ENCODE results near the gene GRB10.
A peak's percentile ranks its signal among the peaks of the same experiment; 100 is the strongest.

Gene GRB10

GRCh38 chr7:50766106-50766848 lies 16.4 kb downstream of the GRB10 start:
- Histone ChIP-seq H2AFZ (ENCODE audit: low read length) (no peak overlapping the region), H3K18ac (ENCODE audit: low read length) (no peak overlapping the region), H3K9ac (ENCODE audit: low read depth, low read length, poor library complexity) (no peak overlapping the region), H2BK120ac (ENCODE audit: low read depth, low read length) (no peak overlapping the region), H3K27me3 (ENCODE audit: control insufficient read depth in 3 of 3, insufficient read depth in 3 of 3, low read depth in 1 of 3, low read length in 3 of 3) (no peaks in the 10 kb centered on the region), H4K8ac (ENCODE audit: low read depth, low read length) (no peak overlapping the region), H2AK5ac (ENCODE audit: low read depth, low read length) (no peak overlapping the region), H3K4ac (ENCODE audit: low read length) (no peak overlapping the region), H4K91ac (ENCODE audit: low read depth, low read length, poor library complexity) (no peak overlapping the region), H3K14ac (ENCODE audit: low read length) (no peak overlapping the region), H2BK15ac (ENCODE audit: low read length) (no peak overlapping the region), H3K23ac (ENCODE audit: low read depth, low read length, poor library complexity) (no peak overlapping the region), H3K4me2 (ENCODE audit: insufficient read depth, low read length, poor library complexity, severe bottlenecking) (no peak overlapping the region), H3K36me3 (replicated peaks in 1 of 2; ENCODE audit: control insufficient read depth in 2 of 2, insufficient read depth in 2 of 2, low read length in 2 of 2) (peaks cover 3 to 27% of the 10 kb centered on the region in 2 donors), H2BK5ac (ENCODE audit: low read length) (no peak overlapping the region), H3K27ac (replicated peaks; ENCODE audit: low read length) (peak overlapping the region; percentile 11), H3K79me1 (ENCODE audit: low read depth, low read length) (peaks cover 7% of the 10 kb centered on the region), H3K4me1 (ENCODE audit: control insufficient read depth in 2 of 2, insufficient read depth in 1 of 2, low read depth in 1 of 2, low read length in 2 of 2) (peaks cover 0 to 11% of the 10 kb centered on the region in 2 donors), H3K9me3 (replicated peaks in 1 of 2; ENCODE audit: control insufficient read depth in 2 of 2, insufficient read depth in 1 of 2, low read depth in 1 of 2, low read length in 2 of 2) (peaks cover 4 to 50% of the 10 kb centered on the region in 2 donors), H3K4me3 (ENCODE audit: low read length in 2 of 2) (no peak overlapping the region), H2BK12ac (ENCODE audit: low read length) (no peak overlapping the region)
- 100% methylated on average over 1 of the region's 5 CpGs; no CpG with 5 or more reads in 1 of the 2 donors for WGBS, 2 donors (ENCODE audit: extremely low coverage in 2 of 2, insufficient read length in 2 of 2, insufficient replicate concordance in 1 of 2)
- DNase-seq (ENCODE audit: low spot score) = no peak

- Histone ChIP-seq H3K36me3 (replicated peaks in 1 of 2; ENCODE audit: control insufficient read depth in 2 of 2, insufficient read depth in 2 of 2, low read length in 2 of 2) (peaks cover 0 to 29% of the 10 kb centered on the region in 2 donors), H2BK120ac (ENCODE audit: low read depth, low read length) (no peak overlapping the region), H4K8ac (ENCODE audit: low read depth, low read length) (no peak overlapping the region), H2BK12ac (ENCODE audit: low read length) (no peak overlapping the region), H2BK5ac (ENCODE audit: low read length) (no peak overlapping the region), H2BK15ac (ENCODE audit: low read length) (no peak overlapping the region), H4K91ac (ENCODE audit: low read depth, low read length, poor library complexity) (no peak overlapping the region), H3K79me1 (ENCODE audit: low read depth, low read length) (peaks cover 8% of the 10 kb centered on the region), H3K4me3 (ENCODE audit: low read length in 2 of 2) (no peak overlapping the region), H3K9ac (ENCODE audit: low read depth, low read length, poor library complexity) (no peak overlapping the region), H3K4me1 (ENCODE audit: control insufficient read depth in 2 of 2, insufficient read depth in 1 of 2, low read depth in 1 of 2, low read length in 2 of 2) (peaks cover 0 to 11% of the 10 kb centered on the region in 2 donors), H2AK5ac (ENCODE audit: low read depth, low read length) (no peak overlapping the region), H3K4me2 (ENCODE audit: insufficient read depth, low read length, poor library complexity, severe bottlenecking) (no peak overlapping the region), H3K27me3 (ENCODE audit: control insufficient read depth in 3 of 3, insufficient read depth in 3 of 3, low read depth in 1 of 3, low read length in 3 of 3) (no peaks in the 10 kb centered on the region), H3K4ac (ENCODE audit: low read length) (no peak overlapping the region), H3K27ac (replicated peaks; ENCODE audit: low read length) (no peak overlapping the region), H2AFZ (ENCODE audit: low read length) (no peak overlapping the region), H3K23ac (ENCODE audit: low read depth, low read length, poor library complexity) (no peak overlapping the region), H3K18ac (ENCODE audit: low read length) (no peak overlapping the region), H3K9me3 (replicated peaks in 1 of 2; ENCODE audit: control insufficient read depth in 2 of 2, insufficient read depth in 1 of 2, low read depth in 1 of 2, low read length in 2 of 2) (peaks cover 2 to 28% of the 10 kb centered on the region in 2 donors), H3K14ac (ENCODE audit: low read length) (no peak overlapping the region)
- DNase-seq (ENCODE audit: low spot score) = no peak
- WGBS, 2 donors (ENCODE audit: extremely low coverage in 2 of 2, insufficient read length in 2 of 2, insufficient replicate concordance in 1 of 2) = no CpG with 5 or more reads among the region's 2 CpGs
Observed at GRCh38 chr7:50762337-50762736, 20.4 kb downstream of the GRB10 start.

GRCh38 chr7:50761713-50762112 lies 21.0 kb downstream of the GRB10 start:
- no peak overlapping the region for H2BK12ac ChIP-seq (ENCODE audit: low read length)
- H2BK5ac ChIP-seq (ENCODE audit: low read length) = no peak overlapping the region
- H3K4me3 ChIP-seq (ENCODE audit: low read length in 2 of 2) = no peak overlapping the region
- no peak overlapping the region for H2BK15ac ChIP-seq (ENCODE audit: low read length)
- no peak overlapping the region for H3K4ac ChIP-seq (ENCODE audit: low read length)
- DNase-seq (ENCODE audit: low spot score) = no peak
- H4K8ac ChIP-seq (ENCODE audit: low read depth, low read length) = no peak overlapping the region
- no peak overlapping the region for H3K9ac ChIP-seq (ENCODE audit: low read depth, low read length, poor library complexity)
- H2AK5ac ChIP-seq (ENCODE audit: low read depth, low read length) = no peak overlapping the region
- no peak overlapping the region for H3K4me2 ChIP-seq (ENCODE audit: insufficient read depth, low read length, poor library complexity, severe bottlenecking)
- WGBS, 2 donors (ENCODE audit: extremely low coverage in 2 of 2, insufficient read length in 2 of 2, insufficient replicate concordance in 1 of 2) = no CpG with 5 or more reads among the region's 7 CpGs
- H3K36me3 ChIP-seq (replicated peaks in 1 of 2; ENCODE audit: control insufficient read depth in 2 of 2, insufficient read depth in 2 of 2, low read length in 2 of 2) = peaks cover 0 to 33% of the 10 kb centered on the region in 2 donors
- H2BK120ac ChIP-seq (ENCODE audit: low read depth, low read length) = no peak overlapping the region
- H4K91ac ChIP-seq (ENCODE audit: low read depth, low read length, poor library complexity) = no peak overlapping the region
- H3K9me3 ChIP-seq (replicated peaks in 1 of 2; ENCODE audit: control insufficient read depth in 2 of 2, insufficient read depth in 1 of 2, low read depth in 1 of 2, low read length in 2 of 2) = peaks cover 2 to 28% of the 10 kb centered on the region in 2 donors
- no peak overlapping the region for H3K23ac ChIP-seq (ENCODE audit: low read depth, low read length, poor library complexity)
- no peak overlapping the region for H3K14ac ChIP-seq (ENCODE audit: low read length)
- no peak overlapping the region for H3K18ac ChIP-seq (ENCODE audit: low read length)
- peaks cover 0 to 9% of the 10 kb centered on the region in 2 donors for H3K4me1 ChIP-seq (ENCODE audit: control insufficient read depth in 2 of 2, insufficient read depth in 1 of 2, low read depth in 1 of 2, low read length in 2 of 2)
- no peak overlapping the region for H2AFZ ChIP-seq (ENCODE audit: low read length)
- no peak overlapping the region for H3K27ac ChIP-seq (replicated peaks; ENCODE audit: low read length)
- no peaks in the 10 kb centered on the region for H3K27me3 ChIP-seq (ENCODE audit: control insufficient read depth in 3 of 3, insufficient read depth in 3 of 3, low read depth in 1 of 3, low read length in 3 of 3)
- peaks cover 10% of the 10 kb centered on the region for H3K79me1 ChIP-seq (ENCODE audit: low read depth, low read length)

GRCh38 chr7:50757703-50758390 lies 24.8 kb downstream of the GRB10 start:
- H3K36me3 ChIP-seq (replicated peaks in 1 of 2; ENCODE audit: control insufficient read depth in 2 of 2, insufficient read depth in 2 of 2, low read length in 2 of 2) = peaks cover 2 to 71% of the 10 kb centered on the region in 2 donors
- H3K18ac ChIP-seq (ENCODE audit: low read length) = no peak overlapping the region
- H3K4me3 ChIP-seq (ENCODE audit: low read length in 2 of 2) = no peak overlapping the region
- no peak overlapping the region for H2BK120ac ChIP-seq (ENCODE audit: low read depth, low read length)
- H3K9ac ChIP-seq (ENCODE audit: low read depth, low read length, poor library complexity) = no peak overlapping the region
- H2AK5ac ChIP-seq (ENCODE audit: low read depth, low read length) = no peak overlapping the region
- DNase-seq (ENCODE audit: low spot score) = no peak
- H3K14ac ChIP-seq (ENCODE audit: low read length) = no peak overlapping the region
- WGBS, 2 donors (ENCODE audit: extremely low coverage in 2 of 2, insufficient read length in 2 of 2, insufficient replicate concordance in 1 of 2) = no CpG with 5 or more reads among the region's 10 CpGs
- no peak overlapping the region for H4K8ac ChIP-seq (ENCODE audit: low read depth, low read length)
- peaks cover 0 to 9% of the 10 kb centered on the region in 2 donors for H3K9me3 ChIP-seq (replicated peaks in 1 of 2; ENCODE audit: control insufficient read depth in 2 of 2, insufficient read depth in 1 of 2, low read depth in 1 of 2, low read length in 2 of 2)
- no peak overlapping the region for H3K4ac ChIP-seq (ENCODE audit: low read length)
- no peak overlapping the region for H3K27ac ChIP-seq (replicated peaks; ENCODE audit: low read length)
- no peak overlapping the region for H3K4me2 ChIP-seq (ENCODE audit: insufficient read depth, low read length, poor library complexity, severe bottlenecking)
- no peak overlapping the region for H2BK5ac ChIP-seq (ENCODE audit: low read length)
- no peak overlapping the region for H2AFZ ChIP-seq (ENCODE audit: low read length)
- H2BK15ac ChIP-seq (ENCODE audit: low read length) = no peak overlapping the region
- peaks cover 0 to 8% of the 10 kb centered on the region in 2 donors for H3K4me1 ChIP-seq (ENCODE audit: control insufficient read depth in 2 of 2, insufficient read depth in 1 of 2, low read depth in 1 of 2, low read length in 2 of 2)
- H3K79me1 ChIP-seq (ENCODE audit: low read depth, low read length) = peaks cover 16% of the 10 kb centered on the region
- H2BK12ac ChIP-seq (ENCODE audit: low read length) = no peak overlapping the region
- no peaks in the 10 kb centered on the region for H3K27me3 ChIP-seq (ENCODE audit: control insufficient read depth in 3 of 3, insufficient read depth in 3 of 3, low read depth in 1 of 3, low read length in 3 of 3)
- no peak overlapping the region for H3K23ac ChIP-seq (ENCODE audit: low read depth, low read length, poor library complexity)
- H4K91ac ChIP-seq (ENCODE audit: low read depth, low read length, poor library complexity) = no peak overlapping the region
